ENCODE data around the gene VPS72.

Gene VPS72

GRCh38 chr1:151165738-151166504 lies 24.1 kb downstream of the VPS72 start, which contains the start of the genes LYSMD1 and SCNM1 (continued):
- TF ChIP-seq ZBTB1 (tag by site-specific recombination; IDR thresholded peaks at IDR 0.05), result no peak
- TF ChIP-seq ZBTB8A (tag by site-specific recombination; IDR thresholded peaks at IDR 0.05), result peak; percentile 38
- no peak for TF ChIP-seq KLF9 (tag by site-specific recombination; IDR thresholded peaks at IDR 0.05; ENCODE audit: low read depth)
- TF ChIP-seq, protein P1, sequence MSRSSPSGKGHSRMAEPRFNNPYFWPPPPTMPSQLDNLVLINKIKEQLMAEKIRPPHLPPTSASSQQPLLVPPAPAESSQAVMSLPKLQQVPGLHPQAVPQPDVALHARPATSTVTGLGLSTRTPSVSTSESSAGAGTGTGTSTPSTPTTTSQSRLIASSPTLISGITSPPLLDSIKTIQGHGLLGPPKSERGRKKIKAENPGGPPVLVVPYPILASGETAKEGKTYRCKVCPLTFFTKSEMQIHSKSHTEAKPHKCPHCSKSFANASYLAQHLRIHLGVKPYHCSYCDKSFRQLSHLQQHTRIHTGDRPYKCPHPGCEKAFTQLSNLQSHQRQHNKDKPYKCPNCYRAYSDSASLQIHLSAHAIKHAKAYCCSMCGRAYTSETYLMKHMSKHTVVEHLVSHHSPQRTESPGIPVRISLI (tag by site-specific recombination; IDR thresholded peaks at IDR 0.05), result peak; percentile 98
- no peak for TF ChIP-seq MEIS1 (CRISPR knock-in tag; IDR thresholded peaks at IDR 0.05; ENCODE audit: borderline replicate concordance)
- TF ChIP-seq ZEB2 (tag by site-specific recombination; IDR thresholded peaks at IDR 0.05), result peak; percentile 59
- peak; percentile 21; the same call in 1 of the 2 replicates for TF ChIP-seq KLF16 (tag by site-specific recombination; IDR thresholded peaks at IDR 0.05)
- TF ChIP-seq ZSCAN16 (tag by site-specific recombination; IDR thresholded peaks at IDR 0.05), result no peak
- TF ChIP-seq ZSCAN4 (tag by site-specific recombination; IDR thresholded peaks at IDR 0.05), result no peak
- peak; percentile 88 for TF ChIP-seq ZNF610 (tag by site-specific recombination; IDR thresholded peaks at IDR 0.05; ENCODE audit: borderline replicate concordance)
- TF ChIP-seq IKZF3 (tag by site-specific recombination; IDR thresholded peaks at IDR 0.05), result peak; percentile 93
- TF ChIP-seq ZNF791 (tag by site-specific recombination; IDR thresholded peaks at IDR 0.05), result no peak
- no peak for TF ChIP-seq ZNF426 (tag by site-specific recombination; IDR thresholded peaks at IDR 0.05)
- no peak for TF ChIP-seq ZNF514 (tag by site-specific recombination; IDR thresholded peaks at IDR 0.05)
- no peak for TF ChIP-seq ZIC2 (tag by site-specific recombination; IDR thresholded peaks at IDR 0.05)
- no peak for TF ChIP-seq ZNF112 (tag by site-specific recombination; IDR thresholded peaks at IDR 0.05)
- no peak for TF ChIP-seq ZNF37A (tag by site-specific recombination; IDR thresholded peaks at IDR 0.05)
- TF ChIP-seq, protein P2, sequence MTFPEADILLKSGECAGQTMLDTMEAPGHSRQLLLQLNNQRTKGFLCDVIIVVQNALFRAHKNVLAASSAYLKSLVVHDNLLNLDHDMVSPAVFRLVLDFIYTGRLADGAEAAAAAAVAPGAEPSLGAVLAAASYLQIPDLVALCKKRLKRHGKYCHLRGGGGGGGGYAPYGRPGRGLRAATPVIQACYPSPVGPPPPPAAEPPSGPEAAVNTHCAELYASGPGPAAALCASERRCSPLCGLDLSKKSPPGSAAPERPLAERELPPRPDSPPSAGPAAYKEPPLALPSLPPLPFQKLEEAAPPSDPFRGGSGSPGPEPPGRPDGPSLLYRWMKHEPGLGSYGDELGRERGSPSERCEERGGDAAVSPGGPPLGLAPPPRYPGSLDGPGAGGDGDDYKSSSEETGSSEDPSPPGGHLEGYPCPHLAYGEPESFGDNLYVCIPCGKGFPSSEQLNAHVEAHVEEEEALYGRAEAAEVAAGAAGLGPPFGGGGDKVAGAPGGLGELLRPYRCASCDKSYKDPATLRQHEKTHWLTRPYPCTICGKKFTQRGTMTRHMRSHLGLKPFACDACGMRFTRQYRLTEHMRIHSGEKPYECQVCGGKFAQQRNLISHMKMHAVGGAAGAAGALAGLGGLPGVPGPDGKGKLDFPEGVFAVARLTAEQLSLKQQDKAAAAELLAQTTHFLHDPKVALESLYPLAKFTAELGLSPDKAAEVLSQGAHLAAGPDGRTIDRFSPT (tag by site-specific recombination; IDR thresholded peaks at IDR 0.05), result no peak
- 0 out of 2 replicates have a peak, but pooled peaks have one; percentile 68 for TF ChIP-seq ZNF394 (tag by site-specific recombination; IDR thresholded peaks at IDR 0.05; ENCODE audit: borderline replicate concordance)
- TF ChIP-seq ZNF366 (tag by site-specific recombination; conservative IDR thresholded peaks at IDR 0.05), result peak; percentile 96
- TF ChIP-seq, protein P3, sequence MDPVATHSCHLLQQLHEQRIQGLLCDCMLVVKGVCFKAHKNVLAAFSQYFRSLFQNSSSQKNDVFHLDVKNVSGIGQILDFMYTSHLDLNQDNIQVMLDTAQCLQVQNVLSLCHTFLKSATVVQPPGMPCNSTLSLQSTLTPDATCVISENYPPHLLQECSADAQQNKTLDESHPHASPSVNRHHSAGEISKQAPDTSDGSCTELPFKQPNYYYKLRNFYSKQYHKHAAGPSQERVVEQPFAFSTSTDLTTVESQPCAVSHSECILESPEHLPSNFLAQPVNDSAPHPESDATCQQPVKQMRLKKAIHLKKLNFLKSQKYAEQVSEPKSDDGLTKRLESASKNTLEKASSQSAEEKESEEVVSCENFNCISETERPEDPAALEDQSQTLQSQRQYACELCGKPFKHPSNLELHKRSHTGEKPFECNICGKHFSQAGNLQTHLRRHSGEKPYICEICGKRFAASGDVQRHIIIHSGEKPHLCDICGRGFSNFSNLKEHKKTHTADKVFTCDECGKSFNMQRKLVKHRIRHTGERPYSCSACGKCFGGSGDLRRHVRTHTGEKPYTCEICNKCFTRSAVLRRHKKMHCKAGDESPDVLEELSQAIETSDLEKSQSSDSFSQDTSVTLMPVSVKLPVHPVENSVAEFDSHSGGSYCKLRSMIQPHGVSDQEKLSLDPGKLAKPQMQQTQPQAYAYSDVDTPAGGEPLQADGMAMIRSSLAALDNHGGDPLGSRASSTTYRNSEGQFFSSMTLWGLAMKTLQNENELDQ (tag by site-specific recombination; IDR thresholded peaks at IDR 0.05; ENCODE audit: low read depth), result no peak
- TF ChIP-seq ZNF626 (tag by site-specific recombination; IDR thresholded peaks at IDR 0.05), result no peak
- TF ChIP-seq TCF7L2 (IDR thresholded peaks at IDR 0.05; ENCODE audit: borderline replicate concordance, low read depth, low read length), result peak; percentile 54; the same call in 1 of the 2 replicates
- no peak for TF ChIP-seq ZNF214 (tag by site-specific recombination; IDR thresholded peaks at IDR 0.05; ENCODE audit: borderline replicate concordance)
